NT2/D1 (cell line): ENCODE data around the gene CXCL16.

Experiments
- DNase-seq: peaks from one replicate; pipeline ENCODE4 v3.0.0-alpha.2; 2011; ENCODE audit warnings: low read depth, low spot score
- H3K27me3 ChIP-seq: 2 replicates; pipeline ENCODE4 v1.6.0; 2011; ENCODE audit warnings: mild to moderate bottlenecking; ENCODE audit not compliant: insufficient read length, insufficient read depth
- H3K36me3 ChIP-seq: 2 replicates; pipeline ENCODE4 v1.6.1; 2011; ENCODE audit warnings: mild to moderate bottlenecking, low read length, mixed read lengths; ENCODE audit not compliant: insufficient read depth, insufficient read length
- H3K4me1 ChIP-seq: 2 replicates; pipeline ENCODE4 v1.5.1; 2011; ENCODE audit not compliant: insufficient read depth, insufficient read length
- H3K4me3 ChIP-seq: 2 replicates; pipeline ENCODE4 v1.5.1; 2011; ENCODE audit warnings: low read depth; ENCODE audit not compliant: insufficient read length
- H3K9ac ChIP-seq: 2 replicates; pipeline ENCODE4 v1.6.0; 2011; ENCODE audit warnings: low read depth; ENCODE audit not compliant: insufficient read length
- H3K9me3 ChIP-seq: 2 replicates; pipeline ENCODE4 v1.5.1; 2011; ENCODE audit warnings: mild to moderate bottlenecking, low read length; ENCODE audit not compliant: insufficient read depth
- SUZ12 ChIP-seq: IDR thresholded peaks from 2 replicates; pipeline ENCODE4 v1.6.1; 2011; ENCODE audit not compliant: insufficient read length, insufficient read depth; ENCODE audit errors: extremely low read depth
- YY1 ChIP-seq: IDR thresholded peaks from 2 replicates; pipeline ENCODE4 v1.6.1; 2011; ENCODE audit not compliant: insufficient read length, insufficient read depth
- ZNF274 ChIP-seq: IDR thresholded peaks from 2 replicates; pipeline ENCODE4 v1.6.1; 2011; ENCODE audit warnings: mild to moderate bottlenecking, low read depth, low read length

CXCL16 gene

GRCh38 chr17:4725646-4726310 lies 13.9 kb downstream of the CXCL16 start:
- Histone ChIP-seq H3K9ac (no peak overlapping the region), H3K4me1 (peaks cover 3% of the 10 kb centered on the region), H3K27me3 (no peaks in the 10 kb centered on the region), H3K4me3 (no peak overlapping the region), H3K9me3 (no peaks in the 10 kb centered on the region), H3K36me3 (peaks cover 8% of the 10 kb centered on the region)
- TF ChIP-seq ZNF274 (no peak), SUZ12 (no peak), YY1 (no peak)
- DNase-seq: no peak

GRCh38 chr17:4724650-4725049 lies 15.1 kb downstream of the CXCL16 start:
- Histone ChIP-seq H3K9ac (no peak overlapping the region), H3K4me3 (no peak overlapping the region)
- no peak for TF ChIP-seq YY1
- no peak for TF ChIP-seq ZNF274
- TF ChIP-seq SUZ12: no peak

GRCh38 chr17:4722678-4723240 lies 17.0 kb downstream of the CXCL16 start:
- Histone ChIP-seq H3K4me1 (peaks cover 13% of the 10 kb centered on the region), H3K27me3 (no peaks in the 10 kb centered on the region), H3K9me3 (no peaks in the 10 kb centered on the region), H3K4me3 (no peak overlapping the region), H3K36me3 (peaks cover 13% of the 10 kb centered on the region), H3K9ac (no peak overlapping the region)
- TF ChIP-seq SUZ12 (no peak), ZNF274 (no peak), YY1 (no peak)
- no peak for DNase-seq

More at GRCh38 chr17:4724650-4725049, 15.1 kb downstream of the CXCL16 start:
- peaks cover 9% of the 10 kb centered on the region for H3K36me3 ChIP-seq
- DNase-seq: no peak
- no peaks in the 10 kb centered on the region for H3K9me3 ChIP-seq
- peaks cover 9% of the 10 kb centered on the region for H3K4me1 ChIP-seq
- H3K27me3 ChIP-seq: no peaks in the 10 kb centered on the region

- Histone ChIP-seq H3K4me3 (no peak overlapping the region), H3K9me3 (no peaks in the 10 kb centered on the region), H3K36me3 (peaks cover 18% of the 10 kb centered on the region), H3K9ac (no peak overlapping the region), H3K27me3 (no peaks in the 10 kb centered on the region), H3K4me1 (peaks cover 13% of the 10 kb centered on the region)
- no peak for TF ChIP-seq YY1
- no peak for TF ChIP-seq SUZ12
- TF ChIP-seq ZNF274: no peak
- no peak for DNase-seq
Observed at GRCh38 chr17:4721203-4722135, 18.3 kb downstream of the CXCL16 start.

GRCh38 chr17:4720787-4721186 lies 18.9 kb downstream of the CXCL16 start:
- Histone ChIP-seq H3K4me3 (no peak overlapping the region), H3K4me1 (peaks cover 13% of the 10 kb centered on the region), H3K36me3 (peaks cover 18% of the 10 kb centered on the region), H3K9ac (no peak overlapping the region), H3K9me3 (no peaks in the 10 kb centered on the region), H3K27me3 (no peaks in the 10 kb centered on the region)
- no peak for DNase-seq
- TF ChIP-seq ZNF274 (no peak), YY1 (no peak)

- Histone ChIP-seq H3K9ac (peak overlapping the region; percentile 2), H3K9me3 (no peaks in the 10 kb centered on the region), H3K4me1 (peaks cover 17% of the 10 kb centered on the region), H3K27me3 (no peaks in the 10 kb centered on the region), H3K36me3 (peaks cover 18% of the 10 kb centered on the region), H3K4me3 (no peak overlapping the region)
- no peak for DNase-seq
- TF ChIP-seq YY1 (no peak), ZNF274 (no peak), SUZ12 (no peak)
Observed at GRCh38 chr17:4719684-4720221, 20.0 kb downstream of the CXCL16 start.

GRCh38 chr17:4719146-4719545 lies 20.6 kb downstream of the CXCL16 start:
- H3K27me3 ChIP-seq: no peaks in the 10 kb centered on the region
- H3K9me3 ChIP-seq: no peaks in the 10 kb centered on the region
- H3K9ac ChIP-seq: no peak overlapping the region
- peaks cover 17% of the 10 kb centered on the region for H3K4me1 ChIP-seq
- H3K36me3 ChIP-seq: peaks cover 18% of the 10 kb centered on the region
- TF ChIP-seq SUZ12 (no peak), YY1 (no peak), ZNF274 (no peak)
- no peak for DNase-seq
- H3K4me3 ChIP-seq: no peak overlapping the region
